ENCODE measurements around the gene ARPP21.

- TF ChIP-seq FOS (IDR thresholded peaks at IDR 0.05; ENCODE audit: borderline replicate concordance, insufficient read depth, low read length) (no peak), CTCF (IDR thresholded peaks at IDR 0.05; ENCODE audit: extremely low read depth in 1 of 2, insufficient read depth in 1 of 2, low read depth in 1 of 2, low read length in 2 of 2) (no peak), POLR2AphosphoS5 (IDR thresholded peaks at IDR 0.05; ENCODE audit: insufficient read depth, low read depth, low read length) (no peak)
Measured at GRCh38 chr3:35773417-35773816, 134.1 kb downstream of the ARPP21 start.

Data from endothelial cell of umbilical vein (primary cell).